HG03175 (cell line): ENCODE data around the gene GDPD5.

Source experiments
- ATAC-seq: cut with Tn5 transposase; IDR thresholded peaks from one replicate; pipeline ENCODE4 v1.9.1; 2021; ENCODE audit warnings: mild to moderate bottlenecking, moderate library complexity; ENCODE audit not compliant: unreplicated experiment

The GDPD5 gene

DNA sequence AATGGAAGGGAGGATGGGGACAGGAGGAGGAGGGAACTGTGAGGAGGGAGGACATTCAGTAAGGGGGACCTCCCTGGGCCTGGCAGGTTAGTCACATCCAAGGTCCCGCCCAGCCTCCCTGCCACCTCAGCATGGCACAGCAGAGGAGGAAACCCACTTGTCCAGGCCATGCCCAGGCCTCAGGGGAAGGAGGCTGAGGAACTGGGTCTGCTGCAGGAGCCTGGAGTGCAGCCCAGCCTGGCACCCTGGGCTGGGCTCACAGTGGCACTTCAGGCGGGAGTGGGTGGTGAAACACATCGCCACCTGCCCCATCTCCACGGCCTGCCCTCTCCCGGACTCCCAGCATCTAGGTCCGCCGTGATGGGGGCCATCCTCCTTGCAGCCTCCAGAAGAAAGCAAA lies 75.5 kb downstream of the GDPD5 start:
- ATAC-seq = no peak

- ATAC-seq = no peak
Observed at GRCh38 chr11:75449776-75450175, 76.0 kb downstream of the GDPD5 start.

DNA sequence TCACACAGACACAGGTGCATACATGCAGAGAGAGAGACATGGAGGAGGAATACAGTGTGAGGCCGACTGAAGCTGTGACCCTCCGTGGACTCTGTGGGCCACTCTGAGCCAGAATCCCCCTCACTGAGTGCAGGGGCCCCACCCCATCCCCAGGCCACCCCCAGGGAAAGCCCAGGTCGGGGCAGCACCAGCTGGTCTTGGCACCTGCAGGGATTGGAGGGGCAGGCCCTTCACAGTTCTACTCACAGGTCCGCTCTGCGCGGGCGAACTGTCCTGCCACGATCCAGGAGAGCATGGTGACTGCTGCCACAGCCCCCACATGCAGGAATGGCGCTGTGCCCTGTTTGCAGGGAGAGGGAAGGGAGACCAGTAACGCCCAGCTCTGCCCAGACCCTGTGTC lies 76.5 kb downstream of the GDPD5 start:
- no peak for ATAC-seq

- no peak for ATAC-seq
Observed at GRCh38 chr11:75447415-75447814, 78.3 kb downstream of the GDPD5 start.

DNA sequence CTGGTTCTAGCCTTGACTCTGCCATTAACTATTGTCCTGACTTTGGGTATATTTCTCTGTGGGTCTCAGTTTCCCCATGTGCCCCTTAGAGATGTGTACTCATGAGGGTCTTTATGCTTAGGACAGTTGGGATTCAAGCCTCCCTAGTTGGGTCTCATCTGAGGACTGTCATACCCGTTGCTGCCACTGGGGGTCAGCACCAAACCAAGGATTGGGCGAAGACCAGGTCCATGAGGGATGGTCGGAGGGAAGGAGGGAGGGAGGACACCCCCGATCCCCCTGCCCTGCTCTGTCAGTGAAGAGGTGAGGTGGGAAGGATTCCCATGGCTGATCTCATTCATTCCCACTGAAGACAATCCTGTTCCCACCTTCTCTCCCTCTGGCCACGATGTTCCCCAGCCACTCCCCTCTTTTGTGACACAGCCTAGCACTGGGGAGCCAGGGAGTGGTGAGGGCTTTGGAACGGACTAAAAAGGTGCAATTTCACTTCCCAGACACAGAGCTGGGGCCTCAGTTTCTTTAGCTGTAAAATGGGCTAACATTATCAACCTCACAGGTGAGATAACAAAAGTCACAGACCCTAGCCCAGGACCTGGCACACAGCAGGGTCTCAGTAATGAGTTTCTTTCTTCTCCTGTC lies 80.3 kb downstream of the GDPD5 start:
- ATAC-seq = peak; percentile 52

DNA sequence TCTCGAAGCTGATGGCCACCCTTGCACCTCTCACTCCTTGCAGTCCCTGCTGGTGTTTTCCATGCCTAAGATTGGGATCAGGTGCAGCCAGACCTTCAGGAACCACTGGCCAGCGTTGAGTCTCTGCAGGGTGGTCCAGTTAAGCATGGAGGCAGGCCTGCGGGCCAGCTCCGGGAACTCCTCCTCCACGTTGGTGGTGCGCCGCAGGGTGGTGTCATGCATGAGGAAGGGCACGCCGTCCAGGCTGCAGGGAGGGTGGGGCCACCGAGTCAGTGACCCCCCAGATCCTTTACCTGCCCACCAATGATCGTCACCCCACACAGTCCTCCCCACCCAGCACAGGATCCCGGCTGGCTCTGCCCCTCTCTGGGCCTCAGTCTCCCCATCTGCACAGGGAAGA lies 82.7 kb downstream of the GDPD5 start:
- no peak for ATAC-seq

DNA sequence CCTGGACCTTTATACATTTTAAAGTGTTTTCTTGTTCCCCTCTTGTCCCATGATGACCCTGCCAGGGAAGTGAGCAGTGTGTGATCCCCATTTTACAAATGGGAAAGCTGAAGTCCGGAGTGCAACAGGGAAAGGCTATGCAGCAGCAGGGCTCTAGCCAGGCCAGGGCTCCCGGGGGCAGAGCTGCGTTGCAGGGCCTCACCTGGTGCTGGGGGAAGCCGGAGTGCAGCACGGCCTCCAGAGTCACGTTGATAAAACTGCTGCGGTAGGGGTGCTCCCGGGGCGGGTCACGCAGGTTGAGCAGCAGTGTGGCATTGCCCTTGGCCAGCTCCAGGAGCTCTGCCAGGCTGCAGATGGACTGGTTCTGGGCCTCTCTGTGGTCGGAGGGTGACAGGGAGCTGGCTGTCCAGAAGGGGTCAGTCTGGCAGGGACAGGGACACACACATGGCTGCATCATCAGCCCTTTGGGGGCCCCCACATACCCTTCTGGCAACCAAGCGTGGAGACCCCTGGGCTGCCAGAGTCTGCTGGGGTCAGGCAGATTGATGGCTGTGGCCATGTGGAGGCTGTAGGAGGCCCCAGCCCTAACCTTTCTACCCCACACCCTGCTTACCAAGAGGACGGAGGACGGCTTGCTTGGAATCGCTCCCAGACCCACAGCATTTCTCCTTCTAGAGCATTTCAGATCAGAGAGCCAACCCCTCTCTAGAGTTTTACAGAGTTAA lies 83.4 kb downstream of the GDPD5 start:
- no peak for ATAC-seq

DNA sequence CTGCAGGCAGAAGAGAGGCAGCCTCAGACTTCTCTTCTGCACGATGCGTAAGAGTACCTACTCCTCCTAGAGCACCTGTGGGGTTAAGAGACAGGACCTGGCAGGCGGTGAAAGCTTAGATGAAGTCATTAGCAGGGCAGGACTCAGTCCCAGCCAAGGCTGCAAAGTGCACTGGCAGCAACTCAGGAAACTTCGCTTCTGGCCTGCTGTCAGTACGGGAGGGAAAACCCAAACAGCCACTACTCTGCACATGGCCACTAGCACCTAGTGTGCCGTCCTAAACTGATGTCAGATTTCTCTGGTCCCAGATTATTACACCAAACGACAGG lies 84.0 kb downstream of the GDPD5 start:
- ATAC-seq = no peak

- ATAC-seq = no peak
Observed at GRCh38 chr11:75440960-75441803, 84.6 kb downstream of the GDPD5 start.

DNA sequence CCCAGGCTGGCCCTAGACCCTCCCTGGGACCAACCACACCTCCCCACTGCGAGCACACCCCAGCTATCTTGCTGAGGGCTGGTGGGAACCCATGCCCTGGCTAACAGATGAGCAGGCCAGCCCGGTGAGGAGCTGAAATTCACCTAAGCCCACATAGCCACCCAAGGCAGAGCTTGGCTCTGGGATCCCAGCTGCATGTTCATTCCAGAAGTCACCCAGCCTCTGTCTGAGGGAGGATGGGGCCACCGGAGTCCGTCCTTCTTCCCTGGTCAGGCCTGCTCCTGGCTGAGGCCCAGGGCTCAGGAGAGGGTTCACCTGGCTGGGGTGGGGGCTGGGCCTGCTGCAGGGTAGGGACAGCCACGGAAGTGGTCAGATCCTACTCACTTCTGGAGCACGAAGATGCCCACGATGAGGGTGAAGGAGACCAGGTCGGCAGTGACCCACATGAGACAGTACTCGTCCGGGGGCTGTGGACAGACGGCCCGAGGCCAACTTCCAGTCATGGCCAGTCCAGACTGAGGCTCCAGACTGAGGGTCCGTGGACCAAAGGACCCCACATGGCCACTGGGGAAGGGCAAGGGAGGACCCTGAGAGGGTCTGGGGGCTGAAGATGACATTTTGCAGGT lies 86.1 kb downstream of the GDPD5 start:
- no peak for ATAC-seq

- no peak for ATAC-seq
Observed at GRCh38 chr11:75439026-75439425, 86.7 kb downstream of the GDPD5 start.

- no peak for ATAC-seq
Observed at GRCh38 chr11:75437966-75438659, 87.6 kb downstream of the GDPD5 start.

GRCh38 chr11:75436806-75437205 lies 88.9 kb downstream of the GDPD5 start:
- no peak for ATAC-seq

GRCh38 chr11:75435571-75435925 lies 90.2 kb downstream of the GDPD5 start:
- ATAC-seq = no peak

GRCh38 chr11:75434886-75435570 lies 90.7 kb downstream of the GDPD5 start:
- ATAC-seq = no peak

- no peak for ATAC-seq
Observed at GRCh38 chr11:75434051-75434450, 91.7 kb downstream of the GDPD5 start.

- ATAC-seq = no peak
Observed at GRCh38 chr11:75433443-75433842, 92.3 kb downstream of the GDPD5 start.

DNA sequence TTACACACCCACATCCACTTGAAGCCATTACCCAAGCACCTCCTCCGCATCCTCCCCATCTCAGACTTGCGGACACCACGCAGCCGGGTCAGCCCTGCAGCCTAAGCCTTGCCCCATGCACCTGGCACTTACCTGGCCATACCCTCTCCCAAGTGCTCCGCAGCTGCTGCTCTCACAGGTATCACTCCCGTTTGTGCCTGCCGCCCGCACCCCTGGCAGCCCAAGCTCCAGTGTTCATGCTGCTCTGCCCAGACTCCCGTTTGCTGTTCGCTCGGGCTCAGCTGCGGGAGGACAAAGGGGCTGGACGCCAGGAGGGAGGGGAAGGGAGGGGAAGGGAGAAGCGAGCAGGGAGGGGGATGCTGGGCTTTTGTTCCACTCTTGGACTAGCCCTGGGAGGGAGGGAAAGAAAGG lies 92.8 kb downstream of the GDPD5 start, which contains the start of gene KLHL35:
TSS of gene KLHL35 (minus strand) at position 293 of the 411 bp plus-strand sequence. CDS start 2,574 bp downstream, outside the sequence.
- no peak for ATAC-seq

DNA sequence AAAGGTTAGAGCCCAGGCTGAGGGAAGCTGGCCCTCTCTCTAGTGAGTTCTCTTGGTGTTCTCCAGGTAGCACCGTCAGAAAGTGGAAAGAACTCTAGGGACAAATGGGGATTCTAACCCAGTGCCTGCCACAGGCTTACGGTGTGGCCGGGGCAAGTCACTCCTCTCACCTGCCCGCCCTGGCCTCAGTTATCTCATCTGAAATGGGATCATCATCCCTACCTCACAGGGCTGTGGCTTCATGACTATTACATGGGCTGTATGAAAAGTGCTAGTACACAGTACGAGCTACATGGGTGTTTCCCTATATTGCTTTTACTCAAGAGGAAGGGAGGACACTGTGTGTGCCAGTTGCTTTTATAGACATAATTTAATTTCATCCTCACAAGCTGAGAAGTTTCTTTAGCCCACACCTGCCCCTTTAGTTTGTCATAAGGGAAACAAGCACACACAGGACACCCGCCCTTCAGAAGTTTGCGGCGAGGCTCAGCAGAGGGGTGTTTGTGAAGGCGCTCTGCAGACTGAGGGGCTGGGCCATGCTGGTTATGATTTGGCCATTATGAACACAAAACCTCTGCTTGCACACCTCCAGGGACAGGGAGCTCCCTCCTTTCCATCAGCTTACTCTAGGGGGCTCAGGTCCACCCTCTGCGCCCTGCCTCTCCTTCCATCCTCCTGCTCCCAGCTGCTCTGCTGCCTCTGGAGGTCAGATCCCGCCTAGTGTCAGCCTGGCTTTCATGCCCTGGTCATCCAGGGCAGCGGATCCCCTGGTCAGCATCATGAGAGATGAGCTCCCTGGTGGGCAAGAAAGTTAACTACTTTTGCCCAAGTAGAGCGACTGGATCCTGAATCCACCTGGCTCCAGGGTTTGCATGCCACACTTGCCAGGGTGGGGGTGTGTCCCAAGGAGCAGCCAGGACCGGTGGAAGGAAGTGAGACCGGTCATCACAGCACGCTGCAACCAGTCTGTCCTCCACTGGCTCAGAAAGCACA lies 93.9 kb downstream of the GDPD5 start:
- ATAC-seq = no peak
